Heart right ventricle (tissue), 16 donors: ENCODE data around the gene CCDC185. TPM values are rescaled to one million over a fixed set of nuclear protein-coding genes. Genes with fewer than 3 reads are reported as not detected.

Source experiments
- ATAC-seq, 8 donors: fragments of 200-7000 bp; cut with Tn5 transposase; one replicate each; pipeline ENCODE4 v1.9.1; 2020; ENCODE audit warnings: mild to moderate bottlenecking in 8 of 8, moderate library complexity in 8 of 8, moderate number of reproducible peaks in 1 of 8
- DNase-seq, 2 donors: peaks; one replicate each; pipeline ENCODE4 v3.0.0-alpha.2; 2020
- H3K27ac ChIP-seq, 10 donors: fragments of 200-600 bp; sonication (generic) in 2 of 10; one replicate each; pipeline versions ENCODE4 v1.5.0 to v1.8.0; 2020 to 2022; ENCODE audit warnings: mild to moderate bottlenecking in 3 of 10
- H3K27me3 ChIP-seq, 7 donors: fragments of 200-600 bp; one replicate each; pipeline ENCODE4 v1.8.0; 2021 to 2022; ENCODE audit warnings: mild to moderate bottlenecking in 2 of 7
- H3K36me3 ChIP-seq, 9 donors: fragments of 200-600 bp; sonication (generic) in 1 of 9; one replicate each; pipeline versions ENCODE4 v1.5.0 to v1.8.0; 2020 to 2022; ENCODE audit warnings: mild to moderate bottlenecking in 2 of 9
- H3K4me1 ChIP-seq, 9 donors: fragments of 200-600 bp; sonication (generic) in 1 of 9; one replicate each; pipeline versions ENCODE4 v1.5.0 to v1.8.0; 2020 to 2022; ENCODE audit warnings: mild to moderate bottlenecking in 4 of 9
- H3K4me3 ChIP-seq, 10 donors: fragments of 200-600 bp; sonication (generic) in 2 of 10; one replicate each; pipeline versions ENCODE4 v1.5.0 to v1.8.0; 2020 to 2022; ENCODE audit warnings: mild to moderate bottlenecking in 7 of 10, moderate library complexity in 2 of 10
- H3K9me3 ChIP-seq, 11 donors: fragments of 200-600 bp in 10 of 11; sonication (generic) in 2 of 11; one replicate each; pipeline versions ENCODE4 v1.5.0 to v1.8.0; 2013 to 2022; ENCODE audit warnings: mild to moderate bottlenecking in 2 of 11, control low read depth in 1 of 11, moderate library complexity in 1 of 11
- WGBS, 2 donors: extraction: QIAGEN DNeasy Blood & Tissue Kit; methylation state at CpG; one replicate each; pipeline ENCODE4 v1.1.7; 2013; ENCODE audit warnings: inconsistent platforms in 1 of 2; 5-methylcytosine and 5-hydroxymethylcytosine counted together
- intact Hi-C, 10 donors: fragments of 100-400 bp; cut with DNase I; formaldehyde crosslinking; loops; one replicate each; pipeline versions ENCODE4 v1.11.1 to v1.14.2; 2022
- polyA plus RNA-seq, 2 donors: library from polyadenylated mRNA; stranded (reverse); fragments of 200-250 nt; gene quantifications; one replicate each; pipeline ENCODE4 v1.2.3, GENCODE V29; 2013
- total RNA-seq, 10 donors: library from RNA; stranded (reverse); fragmentation: NEBNext Ultra II Directional in 3 of 10; extraction: Animal tissue kit (Norgen Biotek cat#: 25700) in 3 of 10; gene quantifications; one replicate each; pipeline versions ENCODE4 v1.2.1 to v1.2.4, GENCODE V29; 2021 to 2023
- TF ChIP-seq, protein P1 (sequence below), 9 donors: fragments of 200-600 bp; sonication (generic) in 2 of 9; IDR thresholded peaks; one replicate each; pipeline versions ENCODE4 v1.5.0 to v1.8.0; 2021 to 2022; ENCODE audit warnings: antibody characterized with exemption in 9 of 9, mild to moderate bottlenecking in 5 of 9, moderate library complexity in 1 of 9
- donor health status: Arrhythmogenic right ventricular cardiomyopathy.
- donor health status: ischemic (EF 13 %, LVEDD 7.1; RV severe dilation, severe dysfunction).
- donor health status: healthy with polysubstance abuse.
- donor health status: DM: no; HTN: yes; CAD: no.
- donor health status: DM: no; HTN: no; CAD: no.
- donor health status: ischemic (EF 25% LVEDD 6.9; RV normal size, moderate dysfunction).
- donor health status: ischemic (EF 25% LVEDD 5.7; RV mildly dilated, moderate dysfunction).
- donor health status: healthy.
- donor health status: DM: yes; HTN: yes; CAD: no.
- donor health status: Ischemic cardiomyopathy.
- donor health status: ischemic (EF 35%, LVEDD 5.7; RV mildly dilated, moderate dysfunction).
- donor health status: nonischemic (EF 11% LVEDD 7.7; RV severe dilation, severe dysfunction).
- donor health status: DM: yes; HTN: yes; CAD: no.
- donor health status: PGD.
- donor health status: ischemic (EF 29% LVEDD 5.4; RV normal size, mild dysfunction).
- donor health status: nonischemic (EF 23%, LVEDD 6.1; RV moderate dilation, normal function).

CCDC185 gene
- total and polyA plus RNA-seq, 12 donors = not detected

DNA sequence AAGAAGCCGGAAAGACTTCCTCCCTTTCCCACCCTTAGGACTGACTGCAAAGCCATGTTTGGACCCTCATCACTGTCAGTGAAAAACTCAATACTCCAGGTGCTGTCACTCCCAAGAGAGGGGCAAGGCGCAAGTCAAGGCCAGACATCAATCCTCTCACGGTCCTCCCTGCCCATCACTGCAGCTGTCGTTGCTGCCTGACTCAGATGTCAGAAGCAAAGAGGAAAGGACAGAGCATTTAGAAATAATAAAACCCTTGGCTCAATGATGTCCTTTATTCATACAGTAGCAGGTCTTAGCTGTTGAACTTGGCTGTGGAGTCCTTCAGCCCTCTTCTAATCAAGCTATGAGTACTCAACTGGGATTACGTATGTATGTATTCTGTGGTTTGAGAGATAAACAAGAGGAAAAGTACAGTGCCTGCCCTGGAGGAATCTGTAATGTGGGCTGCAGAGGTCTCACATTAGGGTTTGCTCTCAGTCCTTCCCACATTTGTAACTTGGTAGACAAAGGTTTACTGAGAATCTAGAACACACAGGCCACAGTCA is 42.8 kb upstream of the CCDC185 start:
- WGBS, 2 donors = 53 to 57% methylated on average over 5 of the region's 5 CpGs
- no peak for DNase-seq
- H3K36me3 ChIP-seq = no peaks in the 10 kb centered on the region
- H3K27ac ChIP-seq = no peak overlapping the region
- H3K9me3 ChIP-seq = no peaks in the 10 kb centered on the region
- intact Hi-C loops = no loop called here
- peaks cover 0 to 28% (median 16%) of the 10 kb centered on the region in 7 donors for H3K27me3 ChIP-seq
- ATAC-seq = peak in 4 of 8 donors; percentile 28 to 78 (median 53)
- peaks cover 0 to 20% (median 0%) of the 10 kb centered on the region in 9 donors for H3K4me1 ChIP-seq
- TF ChIP-seq, protein P1, sequence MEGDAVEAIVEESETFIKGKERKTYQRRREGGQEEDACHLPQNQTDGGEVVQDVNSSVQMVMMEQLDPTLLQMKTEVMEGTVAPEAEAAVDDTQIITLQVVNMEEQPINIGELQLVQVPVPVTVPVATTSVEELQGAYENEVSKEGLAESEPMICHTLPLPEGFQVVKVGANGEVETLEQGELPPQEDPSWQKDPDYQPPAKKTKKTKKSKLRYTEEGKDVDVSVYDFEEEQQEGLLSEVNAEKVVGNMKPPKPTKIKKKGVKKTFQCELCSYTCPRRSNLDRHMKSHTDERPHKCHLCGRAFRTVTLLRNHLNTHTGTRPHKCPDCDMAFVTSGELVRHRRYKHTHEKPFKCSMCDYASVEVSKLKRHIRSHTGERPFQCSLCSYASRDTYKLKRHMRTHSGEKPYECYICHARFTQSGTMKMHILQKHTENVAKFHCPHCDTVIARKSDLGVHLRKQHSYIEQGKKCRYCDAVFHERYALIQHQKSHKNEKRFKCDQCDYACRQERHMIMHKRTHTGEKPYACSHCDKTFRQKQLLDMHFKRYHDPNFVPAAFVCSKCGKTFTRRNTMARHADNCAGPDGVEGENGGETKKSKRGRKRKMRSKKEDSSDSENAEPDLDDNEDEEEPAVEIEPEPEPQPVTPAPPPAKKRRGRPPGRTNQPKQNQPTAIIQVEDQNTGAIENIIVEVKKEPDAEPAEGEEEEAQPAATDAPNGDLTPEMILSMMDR (IDR thresholded peaks at IDR 0.05) = no peak
- no peak overlapping the region for H3K4me3 ChIP-seq

DNA sequence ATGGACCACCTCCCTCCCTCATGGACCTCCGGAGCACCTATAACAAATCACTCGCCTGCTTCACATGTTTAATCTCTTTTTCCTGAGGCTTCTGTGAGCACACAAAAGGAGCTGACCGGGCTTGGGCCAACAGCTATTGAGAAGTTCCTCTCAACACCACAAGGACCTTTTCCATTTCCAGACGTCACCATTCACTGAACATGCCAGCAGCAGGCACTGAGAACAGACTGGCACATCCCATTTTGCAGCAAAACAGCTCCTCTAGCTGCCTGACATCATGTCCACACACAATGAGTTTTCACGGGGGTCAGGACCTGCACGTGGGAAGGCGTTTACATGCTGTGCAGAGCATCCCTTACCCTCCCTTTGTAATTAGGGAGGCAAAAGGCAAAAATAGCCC is 40.3 kb upstream of the CCDC185 start:
- intact Hi-C loops = no loop called here
- Histone ChIP-seq H3K9me3 (no peaks in the 10 kb centered on the region), H3K36me3 (no peaks in the 10 kb centered on the region), H3K27me3 (peaks cover 0 to 28% (median 16%) of the 10 kb centered on the region in 7 donors), H3K4me1 (peaks cover 0 to 19% (median 0%) of the 10 kb centered on the region in 9 donors), H3K27ac (no peak overlapping the region), H3K4me3 (no peak overlapping the region)
- TF ChIP-seq, protein P1 (IDR thresholded peaks at IDR 0.05) = no peak
- ATAC-seq (peak in 4 of 8 donors; percentile 23 to 72 (median 46)), DNase-seq (no peak)
- WGBS, 2 donors = 53 to 54% methylated on average over 7 of the region's 7 CpGs

DNA sequence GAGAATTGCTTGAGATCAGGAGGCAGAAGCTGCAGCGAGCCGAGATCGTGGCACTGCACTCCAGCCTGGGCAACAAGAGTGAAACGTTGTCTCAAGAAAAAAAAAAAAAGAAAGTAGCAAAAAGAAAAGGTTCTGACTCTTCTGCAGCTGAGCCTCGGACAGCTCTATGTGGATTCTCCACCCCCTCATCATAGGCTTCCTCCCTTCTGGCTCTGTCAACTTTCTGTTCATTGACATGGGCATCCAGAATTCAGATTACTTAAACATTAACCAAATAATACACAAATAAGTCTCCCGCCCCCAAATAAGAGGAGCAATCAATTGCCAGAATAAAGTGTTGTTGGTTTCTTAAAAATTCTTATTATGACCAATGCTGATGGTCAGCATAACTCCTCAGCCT is 39.3 kb upstream of the CCDC185 start:
- DNase-seq = no peak
- Histone ChIP-seq H3K36me3 (no peaks in the 10 kb centered on the region), H3K27me3 (peaks cover 0 to 38% (median 16%) of the 10 kb centered on the region in 7 donors), H3K4me1 (peaks cover 0 to 12% (median 0%) of the 10 kb centered on the region in 9 donors), H3K4me3 (no peak overlapping the region), H3K9me3 (no peaks in the 10 kb centered on the region), H3K27ac (no peak overlapping the region)
- intact Hi-C loops = no loop called here
- no peak for ATAC-seq
- TF ChIP-seq, protein P1 (IDR thresholded peaks at IDR 0.05) = no peak
- WGBS, 2 donors = 74% methylated on average over 6 of the region's 6 CpGs

DNA sequence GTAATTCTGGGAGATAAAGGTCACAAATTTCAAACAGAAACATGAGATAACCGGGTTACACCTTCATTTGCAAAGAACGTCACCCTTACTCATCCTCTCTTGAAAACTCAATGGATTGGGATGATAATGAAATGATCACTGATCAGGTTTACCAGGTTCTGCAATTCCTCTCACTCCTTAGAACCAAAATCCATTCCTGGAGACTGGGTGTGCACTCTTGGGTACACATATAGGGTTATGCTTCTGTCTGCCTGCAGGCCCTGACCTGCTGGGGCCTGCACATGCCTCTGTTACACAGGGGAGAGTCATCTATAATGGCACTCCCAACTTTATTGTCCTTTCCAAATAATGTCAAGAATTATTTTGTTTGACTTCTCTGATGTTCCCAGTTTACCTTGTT is 37.5 kb upstream of the CCDC185 start:
- H3K4me3 ChIP-seq = no peak overlapping the region
- TF ChIP-seq, protein P1 (IDR thresholded peaks at IDR 0.05) = no peak
- H3K9me3 ChIP-seq = no peaks in the 10 kb centered on the region
- ATAC-seq (no peak), DNase-seq (no peak)
- H3K36me3 ChIP-seq = no peaks in the 10 kb centered on the region
- peaks cover 0 to 5% (median 0%) of the 10 kb centered on the region in 9 donors for H3K4me1 ChIP-seq
- intact Hi-C loops = no loop called here
- WGBS, 2 donors = 91 to 93% methylated on average over 2 of the region's 2 CpGs
- no peak overlapping the region for H3K27ac ChIP-seq
- peaks cover 0 to 55% (median 16%) of the 10 kb centered on the region in 7 donors for H3K27me3 ChIP-seq
